Cardiac fibroblast (primary cell): ENCODE results near the gene ADAM12.

Experiments
- DNase-seq, 2 donors: peaks; one replicate each; pipeline versions ENCODE4 v3.0.0 to v3.0.0-alpha.2; 2010; ENCODE audit warnings: low read depth in 2 of 2
- H3K4me3 ChIP-seq, 2 donors: replicated peaks in 1 of 2; 1 replicate in 1 of 2; 2 replicates in 1 of 2; pipeline ENCODE4 v1.5.1; 2011; ENCODE audit warnings: low read depth in 2 of 2, low read length in 2 of 2, mild to moderate bottlenecking in 2 of 2, moderate library complexity in 1 of 2
- CTCF ChIP-seq: IDR thresholded peaks from one replicate; pipeline ENCODE4 v1.5.1; 2011; ENCODE audit warnings: low read depth, mild to moderate bottlenecking, low read length, inconsistent platforms

ADAM12 gene

DNA sequence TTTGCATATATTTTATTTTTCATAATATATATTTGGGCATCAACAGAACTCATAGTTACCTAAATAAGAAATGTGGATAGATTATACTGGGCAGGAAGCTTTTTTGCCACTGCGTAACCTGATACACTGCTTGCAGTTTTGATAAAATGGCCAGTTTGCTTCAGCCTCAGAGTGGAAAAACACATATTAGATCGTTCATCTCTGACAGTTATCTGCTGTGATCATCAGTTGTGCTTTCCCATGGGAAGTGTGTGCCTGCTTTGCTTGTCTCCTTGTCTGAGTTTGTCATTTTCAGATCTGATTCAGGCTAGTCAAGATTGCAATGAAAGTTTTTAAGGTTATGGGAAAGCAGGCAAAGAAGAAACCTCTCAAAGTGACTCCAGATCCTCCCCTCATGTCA, 54.0 kb downstream of the ADAM12 start:
- no peak for TF ChIP-seq CTCF
- DNase-seq, result no peak
- H3K4me3 ChIP-seq, result no peak overlapping the region

DNA sequence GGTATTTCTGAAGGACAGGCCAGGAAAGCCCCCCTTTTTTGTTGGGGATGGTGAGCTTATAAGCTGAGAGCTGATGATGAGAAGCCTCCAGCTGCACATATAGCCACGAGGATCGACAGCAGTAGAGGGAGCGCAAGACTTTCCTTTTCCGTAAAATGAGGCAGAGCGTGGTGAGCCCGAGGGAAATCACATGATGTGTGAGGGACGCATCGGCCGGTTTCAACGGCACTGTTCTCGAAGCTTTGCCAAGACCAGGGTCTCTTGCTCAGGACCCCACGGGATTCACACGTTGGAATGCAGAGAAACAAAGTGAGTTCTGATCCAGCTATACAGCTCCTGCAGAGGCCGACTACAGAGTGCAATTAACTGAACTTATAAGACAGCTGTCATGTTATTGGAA, 55.7 kb downstream of the ADAM12 start:
- DNase-seq, result no peak
- no peak overlapping the region for H3K4me3 ChIP-seq
- TF ChIP-seq CTCF, result no peak

GRCh38 chr10:126331101-126331500, 57.2 kb downstream of the ADAM12 start:
- no peak overlapping the region for H3K4me3 ChIP-seq
- no peak for DNase-seq
- no peak for TF ChIP-seq CTCF

GRCh38 chr10:126324826-126325225, 63.5 kb downstream of the ADAM12 start:
- TF ChIP-seq CTCF, result no peak
- no peak overlapping the region for H3K4me3 ChIP-seq
- no peak for DNase-seq

DNA sequence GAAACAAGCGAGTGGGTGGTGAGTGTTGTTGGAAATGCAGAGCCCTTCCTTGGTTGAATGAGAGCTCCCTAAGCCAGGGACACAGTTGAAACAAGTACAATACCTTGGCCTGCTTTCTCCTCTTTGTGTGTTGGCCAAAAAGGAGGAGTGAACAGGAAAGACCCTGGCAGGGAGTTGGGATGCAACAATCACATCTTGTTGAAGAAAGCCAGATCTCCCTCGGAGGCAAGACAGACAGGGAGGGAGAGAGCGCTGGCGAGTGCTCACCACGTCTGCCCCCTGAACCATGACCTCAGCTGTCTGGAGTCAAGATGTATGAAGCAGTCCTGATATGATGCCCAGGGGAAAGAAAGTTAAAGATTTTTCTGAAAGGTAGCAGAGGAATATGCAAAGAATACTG, 66.8 kb downstream of the ADAM12 start:
- peak in 1 of 2 donors; percentile 71 for DNase-seq
- no peak overlapping the region for H3K4me3 ChIP-seq
- TF ChIP-seq CTCF, result no peak

DNA sequence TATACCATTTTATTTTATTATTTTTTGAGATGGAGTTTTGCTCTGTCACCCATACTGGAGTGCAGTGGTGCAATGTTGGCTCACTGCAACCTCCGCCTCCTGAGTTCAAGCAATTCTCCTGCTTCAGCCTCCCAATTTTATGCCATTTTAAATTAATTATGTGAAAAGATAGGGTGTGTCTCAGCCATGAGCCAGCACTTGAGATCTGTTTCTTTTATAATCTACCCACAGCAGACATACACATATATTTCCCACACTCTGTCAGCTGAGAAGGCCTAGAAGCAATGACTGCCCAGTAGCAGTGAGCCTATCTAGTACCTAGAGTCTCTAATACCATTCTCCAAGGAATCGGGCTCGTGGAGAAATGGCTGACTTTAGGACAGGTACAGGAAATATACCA, 70.5 kb downstream of the ADAM12 start:
- DNase-seq, result no peak
- H3K4me3 ChIP-seq, result no peak overlapping the region
- TF ChIP-seq CTCF, result no peak

DNA sequence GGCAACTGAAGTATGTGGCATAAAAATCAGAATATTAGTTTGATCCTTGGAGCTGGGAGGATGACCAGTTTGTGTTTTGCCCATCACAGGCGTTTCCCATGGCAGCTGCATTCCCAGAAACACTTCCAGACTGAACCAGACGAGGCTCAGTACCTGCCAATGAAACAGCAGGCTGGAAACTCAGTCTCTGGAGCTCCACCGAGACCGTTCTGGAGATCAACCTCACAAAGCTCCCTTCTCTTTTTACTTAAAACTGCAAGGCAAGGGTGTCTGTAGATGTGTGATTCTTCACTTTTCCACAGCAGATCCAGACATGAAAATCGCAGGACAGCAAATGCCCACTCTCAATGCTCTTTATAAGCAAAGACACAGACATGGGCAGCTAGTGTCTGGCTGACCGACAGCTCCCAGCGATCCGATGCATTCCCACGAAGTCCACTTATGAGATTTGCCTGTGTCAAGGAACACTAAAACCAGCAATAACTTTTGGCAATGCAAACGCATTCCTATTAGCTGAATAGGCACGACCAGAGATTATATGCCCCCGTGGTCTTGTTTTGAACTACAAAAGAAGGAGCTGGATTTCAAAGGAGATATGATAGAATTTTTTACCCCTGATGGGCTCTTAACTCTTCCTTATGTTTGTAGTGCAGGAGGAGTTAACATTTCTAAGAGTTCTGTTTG, 72.6 kb downstream of the ADAM12 start:
- no peak overlapping the region for H3K4me3 ChIP-seq
- peak; percentile 67 to 84 for DNase-seq
- no peak for TF ChIP-seq CTCF
